Measurements from ENCODE around the gene MUC4.
A peak's percentile ranks its signal among the peaks of the same experiment; 100 is the strongest.

Gene MUC4

GRCh38 chr3:195811756-195812155 lies at the start of gene MUC4:
Gene MUC4, minus strand, starts transcription at chr3:195811929. Its CDS starts 112 bp downstream, at chr3:195811817.
- DNase-seq, result no peak

GRCh38 chr3:195860456-195860855 lies 48.7 kb upstream of the MUC4 start:
- DNase-seq, result no peak

GRCh38 chr3:195859846-195860411 lies 48.2 kb upstream of the MUC4 start:
- DNase-seq, result no peak

- peak in 52 of 58 donors; percentile 16 to 84 (median 40) for DNase-seq
Observed at GRCh38 chr3:195859061-195859845, 47.5 kb upstream of the MUC4 start.

GRCh38 chr3:195856410-195857084 lies 44.8 kb upstream of the MUC4 start:
- no peak for DNase-seq

- DNase-seq, result no peak
Observed at GRCh38 chr3:195855471-195856409, 44.0 kb upstream of the MUC4 start.

- DNase-seq, result no peak
Observed at GRCh38 chr3:195854628-195855294, 43.0 kb upstream of the MUC4 start.

- DNase-seq, result no peak
Observed at GRCh38 chr3:195853996-195854395, 42.3 kb upstream of the MUC4 start.

- no peak for DNase-seq
Observed at GRCh38 chr3:195853036-195853435, 41.3 kb upstream of the MUC4 start.

GRCh38 chr3:195850857-195851543 lies 39.3 kb upstream of the MUC4 start:
- peak in 57 of 58 donors; percentile 8 to 92 (median 73) for DNase-seq

GRCh38 chr3:195849322-195850074 lies 37.8 kb upstream of the MUC4 start:
- peak in 2 of 58 donors; percentile 21 to 23 for DNase-seq

- DNase-seq, result no peak
Observed at GRCh38 chr3:195847055-195847950, 35.6 kb upstream of the MUC4 start.

- DNase-seq, result no peak
Observed at GRCh38 chr3:195845483-195845882, 33.8 kb upstream of the MUC4 start.

GRCh38 chr3:195844671-195845218 lies 33.0 kb upstream of the MUC4 start:
- no peak for DNase-seq

- no peak for DNase-seq
Observed at GRCh38 chr3:195839260-195840010, 27.7 kb upstream of the MUC4 start.

- DNase-seq, result no peak
Observed at GRCh38 chr3:195838714-195839113, 27.0 kb upstream of the MUC4 start.
